Ishikawa (cell line): ENCODE results near the gene COPS9.

ENCODE experiments used
- CEBPB ChIP-seq: IDR thresholded peaks from 2 replicates; pipeline ENCODE4 v1.6.1; 2012
- CREB1 ChIP-seq: IDR thresholded peaks from 2 replicates; pipeline ENCODE4 v1.6.1; 2012; ENCODE audit warnings: low read depth
- EGR1 ChIP-seq: IDR thresholded peaks from 2 replicates; pipeline ENCODE4 v1.6.1; 2012
- EP300 ChIP-seq: IDR thresholded peaks from 2 replicates; pipeline ENCODE4 v1.6.1; 2012; ENCODE audit warnings: borderline replicate concordance
- FOXM1 ChIP-seq: IDR thresholded peaks from 2 replicates; pipeline ENCODE4 v1.6.1; 2012; ENCODE audit warnings: low read depth, borderline replicate concordance
- MAX ChIP-seq: IDR thresholded peaks from 2 replicates; pipeline ENCODE4 v1.6.1; 2012
- NFIC ChIP-seq: IDR thresholded peaks from 2 replicates; pipeline ENCODE4 v1.6.1; 2012
- RAD21 ChIP-seq: IDR thresholded peaks from 2 replicates; pipeline ENCODE4 v1.6.1; 2012; ENCODE audit warnings: low read depth
- REST ChIP-seq: IDR thresholded peaks from 2 replicates; pipeline ENCODE4 v1.6.1; 2012; ENCODE audit warnings: low read depth, mild to moderate bottlenecking
- TAF1 ChIP-seq: IDR thresholded peaks from 2 replicates; pipeline ENCODE4 v1.6.1; 2012; ENCODE audit warnings: low read depth, mild to moderate bottlenecking
- TEAD4 ChIP-seq: IDR thresholded peaks from 2 replicates; pipeline ENCODE4 v1.6.1; 2012
- YY1 ChIP-seq: IDR thresholded peaks from 2 replicates; pipeline ENCODE4 v1.6.1; 2012; ENCODE audit warnings: low read depth
- ZBTB7A ChIP-seq: IDR thresholded peaks from 2 replicates; pipeline ENCODE4 v1.6.1; 2012; ENCODE audit warnings: low read depth
- TF ChIP-seq, protein P1 (sequence below): IDR thresholded peaks from 2 replicates; pipeline ENCODE4 v1.6.1; 2012

GRCh38 chr2:240089306-240089705, 46.8 kb downstream of the COPS9 start:
- no peak for TF ChIP-seq YY1
- no peak for TF ChIP-seq MAX
- TF ChIP-seq EGR1, result no peak
- no peak for TF ChIP-seq TAF1
- TF ChIP-seq ZBTB7A, result no peak
- TF ChIP-seq EP300, result no peak
- TF ChIP-seq CREB1, result no peak
- TF ChIP-seq, protein P1, sequence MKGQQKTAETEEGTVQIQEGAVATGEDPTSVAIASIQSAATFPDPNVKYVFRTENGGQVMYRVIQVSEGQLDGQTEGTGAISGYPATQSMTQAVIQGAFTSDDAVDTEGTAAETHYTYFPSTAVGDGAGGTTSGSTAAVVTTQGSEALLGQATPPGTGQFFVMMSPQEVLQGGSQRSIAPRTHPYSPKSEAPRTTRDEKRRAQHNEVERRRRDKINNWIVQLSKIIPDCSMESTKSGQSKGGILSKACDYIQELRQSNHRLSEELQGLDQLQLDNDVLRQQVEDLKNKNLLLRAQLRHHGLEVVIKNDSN, result no peak
- no peak for TF ChIP-seq REST
- no peak for TF ChIP-seq FOXM1
- no peak for TF ChIP-seq RAD21
- TF ChIP-seq TEAD4, result no peak
- TF ChIP-seq CEBPB, result no peak
- no peak for TF ChIP-seq NFIC
